Measurements from ENCODE around the gene LRBA. TPM values are rescaled to one million over a fixed set of nuclear protein-coding genes. Genes with fewer than 3 reads are reported as not detected.

LRBA gene
- total RNA-seq, 4 donors from 2014 or later: 28.3 to 38.2 (median 32.1) TPM

- no peak for TF ChIP-seq CTCF (IDR thresholded peaks at IDR 0.05; ENCODE audit: low read depth)
These were observed 28.9 kb upstream of the LRBA start for GRCh38 chr4:151043803-151044515.

GRCh38 chr4:151039733-151040132 lies 24.6 kb upstream of the LRBA start:
- no peak for TF ChIP-seq CTCF (IDR thresholded peaks at IDR 0.05; ENCODE audit: low read depth)

- no peak for TF ChIP-seq CTCF (IDR thresholded peaks at IDR 0.05; ENCODE audit: low read depth)
These were observed 23.5 kb upstream of the LRBA start for GRCh38 chr4:151038452-151039157.

GRCh38 chr4:151035911-151036310 lies 20.8 kb upstream of the LRBA start:
- no peak for TF ChIP-seq CTCF (IDR thresholded peaks at IDR 0.05; ENCODE audit: low read depth)

- TF ChIP-seq CTCF (IDR thresholded peaks at IDR 0.05; ENCODE audit: low read depth): no peak
These were observed 20.2 kb upstream of the LRBA start for GRCh38 chr4:151035328-151035727.

- TF ChIP-seq CTCF (IDR thresholded peaks at IDR 0.05; ENCODE audit: low read depth): no peak
These were observed 19.7 kb upstream of the LRBA start for GRCh38 chr4:151034829-151035228.

- TF ChIP-seq CTCF (IDR thresholded peaks at IDR 0.05; ENCODE audit: low read depth): no peak
These were observed 16.9 kb upstream of the LRBA start for GRCh38 chr4:151031831-151032605.
